GM18873 (cell line): ENCODE data around the gene TMEM18.
"Not testable (repeated sequence)": the region's sequence is repeated elsewhere in the genome, so short reads cannot be mapped to it uniquely, and the experiment has no call there.

Experiments
- ATAC-seq: cut with Tn5 transposase; IDR thresholded peaks from one replicate; pipeline ENCODE4 v1.9.1; 2021; ENCODE audit warnings: mild to moderate bottlenecking, moderate library complexity, moderate number of reproducible peaks; ENCODE audit not compliant: unreplicated experiment, low FRiP score

TMEM18 gene

GRCh38 chr2:694174-694573 is 17.0 kb upstream of the TMEM18 start:
- ATAC-seq = no peak

- ATAC-seq = no peak
Observed at GRCh38 chr2:693606-694005, 16.4 kb upstream of the TMEM18 start.

- no peak for ATAC-seq
Observed at GRCh38 chr2:692767-693166, 15.6 kb upstream of the TMEM18 start.

GRCh38 chr2:691821-692761 is 14.9 kb upstream of the TMEM18 start:
- no peak for ATAC-seq

- ATAC-seq = no peak
Observed at GRCh38 chr2:690799-691198, 13.6 kb upstream of the TMEM18 start.

GRCh38 chr2:689877-690510 is 12.8 kb upstream of the TMEM18 start:
- no peak for ATAC-seq

- no peak for ATAC-seq
Observed at GRCh38 chr2:689237-689636, 12.0 kb upstream of the TMEM18 start.

GRCh38 chr2:688504-689076 is 11.4 kb upstream of the TMEM18 start:
- no peak for ATAC-seq

GRCh38 chr2:685421-685820 is 8.2 kb upstream of the TMEM18 start:
- no peak for ATAC-seq

GRCh38 chr2:684913-685312 is 7.7 kb upstream of the TMEM18 start:
- not testable (repeated sequence) for ATAC-seq

GRCh38 chr2:682226-682625 is 5.0 kb upstream of the TMEM18 start:
- no peak for ATAC-seq

GRCh38 chr2:681312-681711 is 4.1 kb upstream of the TMEM18 start:
- no peak for ATAC-seq

GRCh38 chr2:680496-680895 is 3.3 kb upstream of the TMEM18 start:
- ATAC-seq = no peak

GRCh38 chr2:678964-679363 is 1.8 kb upstream of the TMEM18 start:
- ATAC-seq = no peak

- ATAC-seq = no peak
Observed at GRCh38 chr2:677959-678550, 849 bp upstream of the TMEM18 start.

- peak; percentile 68 for ATAC-seq
Observed at GRCh38 chr2:676647-677055, 555 bp downstream of the TMEM18 start.

GRCh38 chr2:675982-676646 is 1.1 kb downstream of the TMEM18 start:
- peak; percentile 30 for ATAC-seq

- ATAC-seq = no peak
Observed at GRCh38 chr2:675460-675859, 1.7 kb downstream of the TMEM18 start.

- no peak for ATAC-seq
Observed at GRCh38 chr2:675051-675450, 2.2 kb downstream of the TMEM18 start.

GRCh38 chr2:674321-674985 is 2.8 kb downstream of the TMEM18 start:
- ATAC-seq = no peak
